VCaP (cell line): ENCODE measurements around the gene ZNF556.

Experiments
- H3K27ac ChIP-seq: fragments of 450-650 bp; 2 replicates; pipeline ENCODE4 v1.5.1; 2017
- CTCF ChIP-seq: fragments of 450-650 bp; conservative IDR thresholded peaks from 2 replicates; pipeline ENCODE4 v1.5.1; 2017; ENCODE audit warnings: mild to moderate bottlenecking, moderate library complexity

The ZNF556 gene

GRCh38 chr19:2867025-2867991 lies at the start of gene ZNF556:
TSS of gene ZNF556 (plus strand) at chr19:2867335. CDS start at chr19:2867422, 87 bp downstream.
- H3K27ac ChIP-seq = peak within 1 kb of the TSS; percentile 48
- no peak for TF ChIP-seq CTCF

- TF ChIP-seq CTCF = peak; percentile 97
- H3K27ac ChIP-seq = peak within 1 kb of the TSS; percentile 72; the same call in 1 of the 2 replicates
Measured at GRCh38 chr19:2819540-2820111, 47.5 kb upstream of the ZNF556 start, which contains the start of gene ZNF554. TSS of gene ZNF554 (plus strand) at chr19:2819868. CDS start at chr19:2820072, 204 bp downstream.

GRCh38 chr19:2820112-2820702 lies 46.9 kb upstream of the ZNF556 start:
- no peak for TF ChIP-seq CTCF
- H3K27ac ChIP-seq = peak overlapping the region; percentile 72; the same call in 1 of the 2 replicates

- TF ChIP-seq CTCF = no peak
- H3K27ac ChIP-seq = no peak overlapping the region
Measured at GRCh38 chr19:2822846-2823245, 44.3 kb upstream of the ZNF556 start.

- TF ChIP-seq CTCF = no peak
- no peak overlapping the region for H3K27ac ChIP-seq
Measured at GRCh38 chr19:2823646-2824045, 43.5 kb upstream of the ZNF556 start.

GRCh38 chr19:2824129-2824528 lies 43.0 kb upstream of the ZNF556 start:
- no peak overlapping the region for H3K27ac ChIP-seq
- TF ChIP-seq CTCF = no peak

- H3K27ac ChIP-seq = no peak overlapping the region
- no peak for TF ChIP-seq CTCF
Measured at GRCh38 chr19:2827022-2827421, 40.1 kb upstream of the ZNF556 start.
